Spleen (tissue), 11 donors: ENCODE results near the gene PDIA5. TPM values are rescaled to one million over a fixed set of nuclear protein-coding genes. Genes with fewer than 3 reads are reported as not detected.

ENCODE experiments used
- DNase-seq: peaks from one replicate; pipeline ENCODE4 v3.0.0-alpha.2; 2020
- H3K27ac ChIP-seq, 8 donors: fragments of 200-600 bp; sonication (generic) in 7 of 8; 1 replicate in 4 of 8; 2 replicates in 4 of 8; pipeline versions ENCODE4 v1.5.0 to v1.8.0; 2016 to 2021; ENCODE audit warnings: inconsistent platforms in 4 of 8, mild to moderate bottlenecking in 4 of 8, moderate library complexity in 1 of 8
- H3K27me3 ChIP-seq, 7 donors: fragments of 200-600 bp; sonication (generic) in 6 of 7; replicated peaks in 1 of 7; 1 replicate in 4 of 7; 2 replicates in 3 of 7; pipeline versions ENCODE4 v1.5.0 to v1.8.0; 2016 to 2021; ENCODE audit warnings: inconsistent platforms in 3 of 7, mild to moderate bottlenecking in 1 of 7
- H3K36me3 ChIP-seq, 6 donors: fragments of 200-600 bp; sonication (generic) in 5 of 6; 1 replicate in 4 of 6; 2 replicates in 2 of 6; pipeline versions ENCODE4 v1.5.0 to v1.8.0; 2016 to 2021; ENCODE audit warnings: inconsistent platforms in 2 of 6
- H3K4me1 ChIP-seq, 6 donors: fragments of 200-600 bp; sonication (generic) in 5 of 6; 1 replicate in 3 of 6; 2 replicates in 3 of 6; pipeline versions ENCODE4 v1.5.0 to v1.8.0; 2016 to 2021; ENCODE audit warnings: inconsistent platforms in 3 of 6
- H3K4me3 ChIP-seq, 8 donors: fragments of 200-600 bp; sonication (generic) in 7 of 8; 1 replicate in 4 of 8; 2 replicates in 4 of 8; pipeline versions ENCODE4 v1.5.0 to v1.8.0; 2016 to 2021; ENCODE audit warnings: inconsistent platforms in 4 of 8, mild to moderate bottlenecking in 4 of 8, moderate library complexity in 2 of 8
- H3K9me3 ChIP-seq, 8 donors: fragments of 200-600 bp; sonication (generic) in 7 of 8; 1 replicate in 4 of 8; 2 replicates in 4 of 8; pipeline versions ENCODE4 v1.5.0 to v1.8.0; 2016 to 2021; ENCODE audit warnings: inconsistent platforms in 4 of 8
- CTCF ChIP-seq, 11 experiments: fragments of 200-600 bp in 7 of 11; fragments of 450-650 bp in 4 of 11; sonication (generic) in 4 of 11; IDR thresholded peaks in 8 of 11; conservative IDR thresholded peaks in 3 of 11; 1 replicate in 7 of 11; 2 replicates in 4 of 11; pipeline versions ENCODE4 v1.4.0 to v1.8.0; 2016 to 2021; ENCODE audit warnings: antibody characterized with exemption in 11 of 11, inconsistent platforms in 4 of 11, mild to moderate bottlenecking in 1 of 11
- POLR2A ChIP-seq, 3 donors: fragments of 450-650 bp; IDR thresholded peaks; one replicate each; pipeline ENCODE4 v1.5.1; 2017; ENCODE audit warnings: antibody characterized with exemption in 3 of 3, mild to moderate bottlenecking in 1 of 3
- POLR2AphosphoS5 ChIP-seq, 3 donors: sonication (generic); formaldehyde crosslinking; IDR thresholded peaks; one replicate each; pipeline ENCODE4 v1.5.1; 2017; ENCODE audit warnings: antibody characterized with exemption in 3 of 3
- WGBS, 5 donors: extraction: QIAGEN DNeasy Blood & Tissue Kit in 3 of 5; methylation state at CpG; one replicate each; pipeline versions ENCODE4 v1.1.5 to v1.1.7; 2013 to 2018; 5-methylcytosine and 5-hydroxymethylcytosine counted together
- intact Hi-C: fragments of 100-400 bp; cut with DNase I; formaldehyde crosslinking; loops from one replicate; pipeline ENCODE4 v1.15.0; 2023; ENCODE audit warnings: low total_unique reads
- polyA plus RNA-seq, 3 donors: library from polyadenylated mRNA; stranded (reverse); fragments of 200-250 nt; gene quantifications; one replicate each; pipeline ENCODE4 v1.2.1, GENCODE V29; 2013
- total RNA-seq, 7 donors: library from RNA; depleted of rRNA in 3 of 7; stranded (reverse); fragments of >200 nt in 3 of 7; fragmentation: NEBNext Ultra II Directional in 4 of 7; extraction: Animal tissue kit (Norgen Biotek cat#: 25700) in 4 of 7; gene quantifications; one replicate each; pipeline versions ENCODE4 v1.1.0 to v1.2.1, GENCODE V29; 2016 to 2021
- donor health status: healthy with polysubstance abuse.
- donor health status: DM: no; HTN: no; CAD: no; lungs with moderate emphysema.
- donor health status: DM: no; HTN: no; CAD: no.
- donor health status: Bipolar disorder and iron deficiency.
- donor health status: healthy.
- donor health status: DM: no; HTN: no; CAD: no.
- donor health status: DM: yes; HTN: yes; CAD: no.

The PDIA5 gene
- total and polyA plus RNA-seq, 10 donors, result 5.8 to 30.2 (median 19.7) TPM

- Histone ChIP-seq H3K4me3 (no peak overlapping the region), H3K36me3 (no peaks in the 10 kb centered on the region), H3K9me3 (no peaks in the 10 kb centered on the region), H3K27ac (no peak overlapping the region), H3K27me3 (no peaks in the 10 kb centered on the region), H3K4me1 (peaks cover 0 to 27% (median 16%) of the 10 kb centered on the region in 6 donors)
- 66 to 84% (median 75%) methylated on average over 5 of the region's 5 CpGs for WGBS, 5 donors
- peak in 1 of 3 donors; percentile 57 for TF ChIP-seq POLR2AphosphoS5 (IDR thresholded peaks at IDR 0.05)
- TF ChIP-seq POLR2A (IDR thresholded peaks at IDR 0.05), result no peak
- no peak for DNase-seq
- intact Hi-C loops, result no loop called here
These were observed 21.7 kb upstream of the PDIA5 start for GRCh38 chr3:123044981-123045763.

GRCh38 chr3:123046262-123047061 lies 20.4 kb upstream of the PDIA5 start:
- no peaks in the 10 kb centered on the region for H3K9me3 ChIP-seq
- intact Hi-C loops, result no loop called here
- no peaks in the 10 kb centered on the region for H3K27me3 ChIP-seq
- no peak for DNase-seq
- no peak for TF ChIP-seq POLR2AphosphoS5 (IDR thresholded peaks at IDR 0.05)
- TF ChIP-seq CTCF (IDR thresholded peaks at IDR 0.05 in 8 of 11, conservative IDR thresholded peaks at IDR 0.05 in 3 of 11), result no peak
- no peak for TF ChIP-seq POLR2A (IDR thresholded peaks at IDR 0.05)
- no peaks in the 10 kb centered on the region for H3K36me3 ChIP-seq
- WGBS, 5 donors, result 79 to 84% (median 82%) methylated on average over 10 of the region's 10 CpGs
- H3K27ac ChIP-seq, result no peak overlapping the region
- H3K4me1 ChIP-seq, result peaks cover 0 to 27% (median 16%) of the 10 kb centered on the region in 6 donors
- no peak overlapping the region for H3K4me3 ChIP-seq

- intact Hi-C loops, result no loop called here
- no peaks in the 10 kb centered on the region for H3K9me3 ChIP-seq
- H3K36me3 ChIP-seq, result no peaks in the 10 kb centered on the region
- DNase-seq, result no peak
- TF ChIP-seq POLR2A (IDR thresholded peaks at IDR 0.05) (no peak), POLR2AphosphoS5 (IDR thresholded peaks at IDR 0.05) (no peak)
- peaks cover 0 to 27% (median 16%) of the 10 kb centered on the region in 6 donors for H3K4me1 ChIP-seq
- no peak overlapping the region for H3K27ac ChIP-seq
- WGBS, 5 donors, result 80 to 90% (median 89%) methylated on average over 3 of the region's 3 CpGs
- H3K4me3 ChIP-seq, result no peak overlapping the region
- no peaks in the 10 kb centered on the region for H3K27me3 ChIP-seq
These were observed 19.8 kb upstream of the PDIA5 start for GRCh38 chr3:123047062-123047319.

- intact Hi-C loops, result no loop called here
- peak; percentile 81 for DNase-seq
- H3K4me3 ChIP-seq, result no peak overlapping the region
- TF ChIP-seq CTCF (IDR thresholded peaks at IDR 0.05 in 8 of 11, conservative IDR thresholded peaks at IDR 0.05 in 3 of 11), result no peak
- no peak for TF ChIP-seq POLR2A (IDR thresholded peaks at IDR 0.05)
- peak in 2 of 3 donors; percentile 72 to 77 for TF ChIP-seq POLR2AphosphoS5 (IDR thresholded peaks at IDR 0.05)
- no peaks in the 10 kb centered on the region for H3K36me3 ChIP-seq
- 47 to 66% (median 57%) methylated on average over 13 of the region's 13 CpGs for WGBS, 5 donors
- no peaks in the 10 kb centered on the region for H3K27me3 ChIP-seq
- H3K9me3 ChIP-seq, result no peaks in the 10 kb centered on the region
- H3K27ac ChIP-seq, result peak overlapping the region in 4 of 8 donors; percentile 22 to 55 (median 42)
- H3K4me1 ChIP-seq, result peaks cover 0 to 27% (median 16%) of the 10 kb centered on the region in 6 donors
These were observed 18.2 kb upstream of the PDIA5 start for GRCh38 chr3:123048480-123049237.
